AG04449 (cell line): ENCODE results near the gene PRR5.
A peak's percentile ranks its signal among the peaks of the same experiment; 100 is the strongest.

Experiments
- CTCF ChIA-PET: fragments of 350-600 bp; formaldehyde crosslinking; extraction: SDS; loops from one replicate; lab custom pipeline; 2021; ENCODE audit warnings: antibody characterized with exemption; lab: Yijun Ruan, JAX
- POLR2A ChIA-PET: fragments of 400-600, 350-600 bp; formaldehyde crosslinking; extraction: SDS; loops from one replicate; lab custom pipeline; 2020; ENCODE audit warnings: antibody characterized with exemption, inconsistent platforms; lab: Yijun Ruan, JAX
- DNase-seq: peaks from one replicate; pipeline ENCODE4 v3.0.0-alpha.2; 2010; ENCODE audit warnings: low read depth, low spot score
- H3K4me3 ChIP-seq: 2 replicates; pipeline ENCODE4 v1.5.1; 2011; ENCODE audit warnings: low read depth, mild to moderate bottlenecking, control low read depth, low read length
- TF ChIP-seq, protein P1 (sequence below): IDR thresholded peaks from one replicate; pipeline ENCODE4 v1.5.1; 2011; ENCODE audit warnings: mild to moderate bottlenecking, moderate library complexity, low read length, control low read depth, inconsistent platforms; ENCODE audit not compliant: insufficient read depth; ENCODE audit errors: missing control alignments

Gene PRR5

DNA sequence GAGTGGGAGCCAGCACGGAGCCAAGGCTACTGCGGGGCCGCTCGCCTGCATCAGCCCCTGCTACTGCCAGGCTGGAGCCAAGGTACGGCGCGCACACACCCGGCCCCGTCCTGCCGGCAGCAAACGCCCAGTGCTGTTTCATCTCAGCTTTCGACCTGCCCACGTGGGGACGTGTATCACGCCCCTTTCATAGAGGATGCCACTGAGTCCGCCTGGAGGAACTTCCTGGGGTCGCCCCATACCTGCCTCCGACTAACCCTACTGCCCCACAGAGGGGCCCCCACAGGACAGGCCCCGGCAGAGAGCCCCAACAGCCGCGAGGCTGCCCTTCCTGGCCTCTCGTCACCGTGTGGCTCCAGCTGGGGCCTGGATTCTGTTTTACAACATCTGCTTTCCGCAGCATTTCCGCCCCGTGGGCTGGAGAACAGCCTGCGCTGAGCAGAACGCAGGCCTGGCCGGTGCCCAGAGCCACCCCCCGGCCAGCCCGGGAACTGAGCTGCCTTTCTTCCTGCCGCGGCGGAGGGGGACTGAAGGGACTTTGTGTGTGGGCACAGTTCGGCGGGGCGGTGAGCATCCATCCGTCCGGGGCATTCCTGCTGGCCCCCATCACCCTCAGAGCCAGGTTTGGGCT is 27.5 kb downstream of the PRR5 start:
- POLR2A ChIA-PET, result interaction anchor here (0.6 kb wide), 1 partner anchor 36 kb away, joined by 3 read pairs; no protein-coding TSS in a partner anchor
- TF ChIP-seq, protein P1, sequence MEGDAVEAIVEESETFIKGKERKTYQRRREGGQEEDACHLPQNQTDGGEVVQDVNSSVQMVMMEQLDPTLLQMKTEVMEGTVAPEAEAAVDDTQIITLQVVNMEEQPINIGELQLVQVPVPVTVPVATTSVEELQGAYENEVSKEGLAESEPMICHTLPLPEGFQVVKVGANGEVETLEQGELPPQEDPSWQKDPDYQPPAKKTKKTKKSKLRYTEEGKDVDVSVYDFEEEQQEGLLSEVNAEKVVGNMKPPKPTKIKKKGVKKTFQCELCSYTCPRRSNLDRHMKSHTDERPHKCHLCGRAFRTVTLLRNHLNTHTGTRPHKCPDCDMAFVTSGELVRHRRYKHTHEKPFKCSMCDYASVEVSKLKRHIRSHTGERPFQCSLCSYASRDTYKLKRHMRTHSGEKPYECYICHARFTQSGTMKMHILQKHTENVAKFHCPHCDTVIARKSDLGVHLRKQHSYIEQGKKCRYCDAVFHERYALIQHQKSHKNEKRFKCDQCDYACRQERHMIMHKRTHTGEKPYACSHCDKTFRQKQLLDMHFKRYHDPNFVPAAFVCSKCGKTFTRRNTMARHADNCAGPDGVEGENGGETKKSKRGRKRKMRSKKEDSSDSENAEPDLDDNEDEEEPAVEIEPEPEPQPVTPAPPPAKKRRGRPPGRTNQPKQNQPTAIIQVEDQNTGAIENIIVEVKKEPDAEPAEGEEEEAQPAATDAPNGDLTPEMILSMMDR, result peak; percentile 56
- CTCF ChIA-PET, result interaction anchor here (0.7 to 16.9 kb wide), 5 partner anchors 10 to 180 kb away, joined by 3 to 470 read pairs (median 3); no protein-coding TSS in a partner anchor
- DNase-seq, result no peak
- no peak overlapping the region for H3K4me3 ChIP-seq

GRCh38 chr22:44730022-44730393 is 28.0 kb downstream of the PRR5 start:
- ChIA-PET POLR2A (interaction anchor here (0.6 to 1.5 kb wide), 2 partner anchors 31 to 37 kb away, joined by 3 read pairs; no protein-coding TSS in a partner anchor), CTCF (interaction anchor here (0.7 to 16.9 kb wide), 4 partner anchors 9 to 180 kb away, joined by 3 to 470 read pairs (median 7); no protein-coding TSS in a partner anchor)
- no peak for DNase-seq
- TF ChIP-seq, protein P1, result no peak
- no peak overlapping the region for H3K4me3 ChIP-seq

GRCh38 chr22:44730490-44731356 is 28.7 kb downstream of the PRR5 start:
- no peak for DNase-seq
- CTCF ChIA-PET, result interaction anchor here (3.5 to 16.9 kb wide), 2 partner anchors 8 to 40 kb away, joined by 11 to 470 read pairs; no protein-coding TSS in a partner anchor

DNA sequence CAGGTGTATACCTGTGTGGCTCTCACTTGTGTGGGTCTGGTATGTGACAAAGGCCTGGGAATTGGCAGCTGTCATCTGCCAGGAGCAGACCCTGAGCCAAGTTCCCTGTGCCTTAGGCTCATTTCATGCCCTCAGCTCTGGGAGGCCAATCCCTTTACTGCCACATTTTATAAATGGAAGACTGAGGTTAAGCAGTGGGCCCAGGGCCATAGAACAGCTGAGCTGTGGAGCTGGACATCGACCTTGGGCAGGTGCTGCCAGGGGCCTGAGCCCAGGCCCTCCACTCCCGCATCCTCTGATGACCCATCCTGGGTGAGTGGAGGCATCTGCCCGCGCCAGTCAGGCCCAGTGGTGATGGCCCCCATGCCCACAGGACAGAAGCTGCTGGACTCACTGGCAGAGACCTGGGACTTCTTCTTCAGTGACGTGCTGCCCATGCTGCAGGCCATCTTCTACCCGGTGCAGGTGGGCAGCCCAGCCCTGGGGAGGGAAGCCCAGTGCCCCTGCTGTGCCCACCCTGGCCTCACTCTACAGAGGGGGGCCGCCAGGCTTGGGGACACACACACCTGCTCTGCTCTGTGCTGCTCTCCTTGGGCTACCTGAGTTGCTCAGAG is 29.5 kb downstream of the PRR5 start:
- CTCF ChIA-PET, result interaction anchor here (3.5 to 16.9 kb wide), 2 partner anchors 8 to 40 kb away, joined by 11 to 470 read pairs; no protein-coding TSS in a partner anchor
- TF ChIP-seq, protein P1, result no peak
- POLR2A ChIA-PET, result interaction anchor here (1.5 kb wide), 1 partner anchor 32 kb away, joined by 3 read pairs; no protein-coding TSS in a partner anchor
- no peak for DNase-seq
- H3K4me3 ChIP-seq, result no peak overlapping the region

More at GRCh38 chr22:44730490-44731356, 28.7 kb downstream of the PRR5 start:
- POLR2A ChIA-PET, result interaction anchor here (0.6 to 1.5 kb wide), 2 partner anchors 32 to 37 kb away, joined by 3 read pairs; no protein-coding TSS in a partner anchor
- H3K4me3 ChIP-seq, result no peak overlapping the region
- TF ChIP-seq, protein P1, result no peak

GRCh38 chr22:44732017-44732561 is 30.1 kb downstream of the PRR5 start:
- POLR2A ChIA-PET, result no interaction called here
- no peak overlapping the region for H3K4me3 ChIP-seq
- no peak for DNase-seq
- TF ChIP-seq, protein P1, result no peak
- CTCF ChIA-PET, result interaction anchor here (6.5 to 16.9 kb wide), 2 partner anchors 9 to 41 kb away, joined by 84 to 470 read pairs; no protein-coding TSS in a partner anchor
